Neural progenitor cell (in vitro differentiated cells): ENCODE measurements around the gene APOE. TPM values are rescaled to one million over a fixed set of nuclear protein-coding genes. Genes with fewer than 3 reads are reported as not detected.

Experiments
- DNase-seq: peaks from one replicate; pipeline ENCODE4 v3.0.0-alpha.2; 2016; ENCODE audit warnings: low spot score
- H2AFZ ChIP-seq: fragments of 200-600 bp; sonication (generic); replicated peaks from 2 replicates; pipeline ENCODE4 v1.6.1; 2016; ENCODE audit warnings: antibody characterized with exemption
- H3F3A ChIP-seq: fragments of 200-600 bp; sonication (generic); 2 replicates; pipeline ENCODE4 v1.6.1; 2016; ENCODE audit warnings: antibody characterized with exemption, low read depth
- H3K27ac ChIP-seq: fragments of 200-600 bp; sonication (generic); 2 replicates; pipeline ENCODE4 v1.5.1; 2016; ENCODE audit warnings: mild to moderate bottlenecking
- H3K27me3 ChIP-seq: fragments of 200-600 bp; sonication (generic); 2 replicates; pipeline ENCODE4 v1.6.1; 2016; ENCODE audit warnings: mild to moderate bottlenecking, moderate library complexity
- H3K36me3 ChIP-seq: fragments of 200-600 bp; sonication (generic); 2 replicates; pipeline ENCODE4 v1.5.1; 2016
- H3K4me1 ChIP-seq: fragments of 200-600 bp; sonication (generic); 2 replicates; pipeline ENCODE4 v1.6.1; 2016; ENCODE audit warnings: mixed run types
- H3K4me2 ChIP-seq: fragments of 200-600 bp; sonication (generic); 2 replicates; pipeline ENCODE4 v1.6.1; 2016
- H3K4me3 ChIP-seq: fragments of 200-600 bp; sonication (generic); 2 replicates; pipeline ENCODE4 v1.5.1; 2016
- H3K79me2 ChIP-seq: fragments of 200-600 bp; sonication (generic); 2 replicates; pipeline ENCODE4 v1.6.1; 2016; ENCODE audit warnings: low read depth
- H3K9ac ChIP-seq: fragments of 200-600 bp; sonication (generic); 2 replicates; pipeline ENCODE4 v1.6.1; 2016
- H3K9me3 ChIP-seq: fragments of 200-600 bp; sonication (generic); 2 replicates; pipeline ENCODE4 v1.5.1; 2016; ENCODE audit warnings: low read depth
- H4K20me1 ChIP-seq: fragments of 200-600 bp; sonication (generic); 2 replicates; pipeline ENCODE4 v1.6.1; 2016; ENCODE audit warnings: low read depth
- H3K27ac Mint-ChIP-seq: 3 replicates; pipeline ENCODE4 v1.8.0; 2021; ENCODE audit warnings: mixed read lengths
- H3K27me3 Mint-ChIP-seq: 2 replicates; pipeline ENCODE4 v1.8.0; 2022; ENCODE audit warnings: low read depth, mild to moderate bottlenecking, inconsistent platforms, moderate library complexity, mixed read lengths; ENCODE audit not compliant: insufficient read depth
- H3K36me3 Mint-ChIP-seq: 3 replicates; pipeline ENCODE4 v1.8.0; 2021; ENCODE audit warnings: mixed read lengths
- H3K4me1 Mint-ChIP-seq: 3 replicates; pipeline ENCODE4 v1.8.0; 2021; ENCODE audit warnings: mixed read lengths
- H3K4me3 Mint-ChIP-seq: 3 replicates; pipeline ENCODE4 v1.8.0; 2021; ENCODE audit warnings: mild to moderate bottlenecking, moderate library complexity, mixed read lengths
- H3K9me3 Mint-ChIP-seq: 3 replicates; pipeline ENCODE4 v1.8.0; 2020; ENCODE audit warnings: mixed read lengths
- CTCF ChIP-seq: fragments of 200-600 bp; sonication (generic); IDR thresholded peaks from 2 replicates; pipeline ENCODE4 v1.5.1; 2017; ENCODE audit warnings: antibody characterized with exemption, mild to moderate bottlenecking
- EZH2 ChIP-seq: fragments of 200-600 bp; sonication (generic); IDR thresholded peaks from 2 replicates; pipeline ENCODE4 v1.6.1; 2017; ENCODE audit warnings: antibody characterized with exemption, mild to moderate bottlenecking, moderate library complexity
- EZH2phosphoT487 ChIP-seq: fragments of 200-600 bp; sonication (generic); IDR thresholded peaks from 2 replicates; pipeline ENCODE4 v1.6.1; 2017; ENCODE audit warnings: antibody characterized with exemption
- total RNA-seq: library from RNA; depleted of rRNA; stranded (reverse); fragments of >200 nt; gene quantifications from 2 replicates; pipeline ENCODE4 v1.2.3, GENCODE V29; 2015; ENCODE audit warnings: low replicate concordance

Gene APOE
- total RNA-seq, 1 donor from 2014 or later, result 195 TPM

GRCh38 chr19:44942067-44942571, 36.5 kb downstream of the APOE start, which contains the start of gene APOC4:
Gene APOC4 (plus strand): TSS chr19:44942237. CDS start chr19:44942278, 41 bp downstream.
- Mint-ChIP-seq H3K4me3 (no peak within 1 kb of the TSS), H3K27ac (no peak within 1 kb of the TSS), H3K9me3 (no peaks in the 10 kb centered on the region), H3K27me3 (peaks cover 4% of the 10 kb centered on the region), H3K4me1 (no peaks in the 10 kb centered on the region), H3K36me3 (no peaks in the 10 kb centered on the region)
- Histone ChIP-seq H3K9ac (no peak within 1 kb of the TSS), H3K4me2 (no peak within 1 kb of the TSS), H3K36me3 (no peaks in the 10 kb centered on the region), H3K27ac (no peak within 1 kb of the TSS), H3K4me1 (no peaks in the 10 kb centered on the region), H3K4me3 (no peak within 1 kb of the TSS), H3K27me3 (no peaks in the 10 kb centered on the region), H3K9me3 (no peaks in the 10 kb centered on the region), H2AFZ (no peak within 1 kb of the TSS), H4K20me1 (no peaks in the 10 kb centered on the region), H3F3A (no peaks in the 10 kb centered on the region), H3K79me2 (no peaks in the 10 kb centered on the region)
- no peak for DNase-seq
- no peak for TF ChIP-seq CTCF
- no peak for TF ChIP-seq EZH2phosphoT487
- TF ChIP-seq EZH2, result no peak

- no peak for DNase-seq
- Histone ChIP-seq H3K79me2 (no peaks in the 10 kb centered on the region), H4K20me1 (no peaks in the 10 kb centered on the region), H3K9me3 (no peaks in the 10 kb centered on the region), H2AFZ (no peak overlapping the region), H3F3A (no peaks in the 10 kb centered on the region), H3K4me2 (no peak overlapping the region), H3K27ac (no peak overlapping the region), H3K36me3 (no peaks in the 10 kb centered on the region), H3K27me3 (no peaks in the 10 kb centered on the region), H3K4me3 (no peak overlapping the region), H3K4me1 (no peaks in the 10 kb centered on the region), H3K9ac (no peak overlapping the region)
- no peaks in the 10 kb centered on the region for H3K9me3 Mint-ChIP-seq
- H3K27ac Mint-ChIP-seq, result no peak overlapping the region
- H3K4me1 Mint-ChIP-seq, result no peaks in the 10 kb centered on the region
- H3K27me3 Mint-ChIP-seq, result peaks cover 4% of the 10 kb centered on the region
- no peak overlapping the region for H3K4me3 Mint-ChIP-seq
- TF ChIP-seq EZH2, result no peak
- TF ChIP-seq EZH2phosphoT487, result no peak
- TF ChIP-seq CTCF, result no peak
- H3K36me3 Mint-ChIP-seq, result no peaks in the 10 kb centered on the region
Measured at GRCh38 chr19:44943801-44944249, 38.2 kb downstream of the APOE start.

DNA sequence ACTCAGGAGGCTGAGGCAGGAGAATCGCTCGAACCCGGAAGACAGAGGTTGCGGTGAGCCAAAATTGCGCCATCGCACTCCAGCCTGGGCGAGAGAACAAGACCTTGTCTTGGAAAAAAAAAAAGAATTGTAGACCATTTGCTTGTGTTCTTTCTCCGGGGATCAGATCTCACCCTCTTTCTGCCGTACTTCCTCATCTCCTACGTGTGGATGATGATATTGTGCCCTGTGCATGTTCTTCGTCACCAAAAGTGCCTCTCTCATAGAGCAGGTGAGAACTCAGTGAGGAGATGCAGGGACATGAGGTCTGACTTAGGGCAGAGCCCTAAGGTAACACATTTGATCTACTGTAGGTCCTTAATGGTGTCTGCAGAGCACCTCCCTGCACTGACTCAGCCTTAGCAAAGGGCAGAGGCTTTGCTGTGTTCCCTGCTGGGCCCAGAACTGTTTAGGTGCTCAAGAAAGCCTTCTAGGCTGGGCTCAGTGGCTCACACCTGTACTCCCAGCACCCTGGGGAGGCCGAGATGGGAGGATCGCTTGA, 41.5 kb downstream of the APOE start:
- no peaks in the 10 kb centered on the region for H3K79me2 ChIP-seq
- no peak overlapping the region for H2AFZ ChIP-seq
- no peak overlapping the region for H3K9ac ChIP-seq
- no peaks in the 10 kb centered on the region for H3K27me3 Mint-ChIP-seq
- H3K9me3 Mint-ChIP-seq, result no peaks in the 10 kb centered on the region
- TF ChIP-seq EZH2phosphoT487 (no peak), EZH2 (no peak), CTCF (no peak)
- H4K20me1 ChIP-seq, result no peaks in the 10 kb centered on the region
- H3K4me3 ChIP-seq, result no peak overlapping the region
- H3K9me3 ChIP-seq, result no peaks in the 10 kb centered on the region
- H3K4me1 Mint-ChIP-seq, result peaks cover 3% of the 10 kb centered on the region
- no peaks in the 10 kb centered on the region for H3K36me3 ChIP-seq
- no peak overlapping the region for H3K4me2 ChIP-seq
- H3K27ac Mint-ChIP-seq, result peak overlapping the region; percentile 9
- H3K36me3 Mint-ChIP-seq, result peaks cover 1% of the 10 kb centered on the region
- H3K4me1 ChIP-seq, result no peaks in the 10 kb centered on the region
- no peak overlapping the region for H3K27ac ChIP-seq
- no peaks in the 10 kb centered on the region for H3K27me3 ChIP-seq
- H3F3A ChIP-seq, result peaks cover 5% of the 10 kb centered on the region
- DNase-seq, result no peak
- H3K4me3 Mint-ChIP-seq, result no peak overlapping the region
